Neutrophil (primary cell): ENCODE measurements around the gene KCNJ10.

Experiments
- H3K27ac ChIP-seq: fragments of 200-600 bp; sonication (generic); 2 replicates; pipeline ENCODE4 v1.5.1; 2016; ENCODE audit warnings: mild to moderate bottlenecking, moderate library complexity
- H3K27me3 ChIP-seq: fragments of 200-600 bp; sonication (generic); 2 replicates; pipeline ENCODE4 v1.6.0; 2016; ENCODE audit warnings: mild to moderate bottlenecking
- H3K36me3 ChIP-seq: fragments of 200-600 bp; sonication (generic); 2 replicates; pipeline ENCODE4 v1.5.1; 2017
- H3K4me1 ChIP-seq, 2 experiments: fragments of 200-600 bp in 1 of 2; sonication (generic) in 1 of 2; 1 replicate in 1 of 2; 2 replicates in 1 of 2; pipeline versions ENCODE4 v1.5.1 to v1.6.1; 2013 to 2016; ENCODE audit warnings: low read depth in 1 of 2, low read length in 1 of 2, mild to moderate bottlenecking in 1 of 2, moderate library complexity in 1 of 2; ENCODE audit not compliant: control insufficient read depth in 1 of 2, insufficient read depth in 1 of 2
- H3K4me3 ChIP-seq, 2 experiments: fragments of 200-600 bp in 1 of 2; sonication (generic) in 1 of 2; 1 replicate in 1 of 2; 2 replicates in 1 of 2; pipeline ENCODE4 v1.5.1; 2013 to 2016; ENCODE audit warnings: low read depth in 1 of 2, low read length in 1 of 2, mild to moderate bottlenecking in 1 of 2, moderate library complexity in 1 of 2
- H3K9me3 ChIP-seq: fragments of 200-600 bp; sonication (generic); 2 replicates; pipeline ENCODE4 v1.5.1; 2016
- TF ChIP-seq, protein P1 (sequence below): fragments of 200-600 bp; sonication (generic); IDR thresholded peaks from 2 replicates; pipeline ENCODE4 v1.5.1; 2016; ENCODE audit warnings: antibody characterized with exemption

Gene KCNJ10

DNA sequence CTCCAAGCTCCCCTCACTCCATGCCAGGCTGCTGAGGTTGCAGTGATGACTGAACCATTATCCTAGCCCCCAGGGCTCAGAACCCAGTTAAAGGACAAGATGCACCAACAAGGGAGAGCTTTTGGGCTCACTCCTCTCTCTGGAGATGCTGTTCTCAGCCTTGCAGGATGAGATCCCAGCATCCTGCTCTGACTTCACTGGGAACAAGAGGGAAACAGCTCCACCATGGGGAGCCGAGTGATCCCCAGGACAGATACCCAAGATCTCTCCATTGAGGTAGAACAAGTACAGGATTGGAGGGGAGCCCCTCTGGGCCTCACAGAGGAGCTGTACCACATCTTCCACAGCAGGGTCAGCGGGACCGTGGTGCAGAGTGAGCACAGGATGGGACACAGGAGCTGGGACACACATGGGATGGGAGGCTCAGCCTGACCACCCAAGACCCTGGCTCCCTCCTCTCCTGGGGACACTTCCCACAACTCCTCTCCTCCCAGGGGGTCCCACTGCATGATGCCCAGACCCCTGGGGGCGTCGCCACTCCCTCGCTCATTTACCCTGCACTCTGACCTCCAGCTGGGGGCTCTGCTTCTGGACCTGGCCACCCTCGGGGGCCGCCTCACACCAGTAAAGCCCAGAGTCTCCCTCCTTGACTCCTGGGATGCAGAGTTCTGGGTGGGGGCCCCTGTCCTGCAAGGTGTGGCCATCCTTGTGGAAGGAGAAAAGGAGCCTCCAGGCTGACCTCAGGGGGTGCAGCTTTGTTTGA is 97.3 kb downstream of the KCNJ10 start:
- H3K4me1 ChIP-seq, result no peaks in the 10 kb centered on the region

DNA sequence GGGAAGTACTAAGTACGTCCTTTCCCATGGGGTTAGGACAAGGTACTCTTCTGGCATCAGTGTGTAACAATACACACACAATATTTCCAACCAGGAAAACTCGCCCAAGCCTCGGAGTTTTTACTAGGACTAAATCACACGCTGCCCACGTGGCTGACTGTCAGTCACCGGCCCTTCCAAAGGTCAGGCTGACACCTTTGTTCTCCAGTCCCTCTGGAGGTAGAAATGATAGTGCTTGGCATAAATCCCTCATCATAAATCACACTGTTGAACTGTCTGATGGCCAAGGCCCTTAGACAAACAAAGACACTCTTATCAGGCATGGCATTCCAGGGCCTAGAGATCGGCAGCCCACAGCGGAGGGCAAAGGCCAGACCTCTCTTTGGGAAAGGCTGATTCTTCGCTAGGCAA is 99.0 kb downstream of the KCNJ10 start:
- H3K36me3 ChIP-seq, result no peaks in the 10 kb centered on the region
- TF ChIP-seq, protein P1, sequence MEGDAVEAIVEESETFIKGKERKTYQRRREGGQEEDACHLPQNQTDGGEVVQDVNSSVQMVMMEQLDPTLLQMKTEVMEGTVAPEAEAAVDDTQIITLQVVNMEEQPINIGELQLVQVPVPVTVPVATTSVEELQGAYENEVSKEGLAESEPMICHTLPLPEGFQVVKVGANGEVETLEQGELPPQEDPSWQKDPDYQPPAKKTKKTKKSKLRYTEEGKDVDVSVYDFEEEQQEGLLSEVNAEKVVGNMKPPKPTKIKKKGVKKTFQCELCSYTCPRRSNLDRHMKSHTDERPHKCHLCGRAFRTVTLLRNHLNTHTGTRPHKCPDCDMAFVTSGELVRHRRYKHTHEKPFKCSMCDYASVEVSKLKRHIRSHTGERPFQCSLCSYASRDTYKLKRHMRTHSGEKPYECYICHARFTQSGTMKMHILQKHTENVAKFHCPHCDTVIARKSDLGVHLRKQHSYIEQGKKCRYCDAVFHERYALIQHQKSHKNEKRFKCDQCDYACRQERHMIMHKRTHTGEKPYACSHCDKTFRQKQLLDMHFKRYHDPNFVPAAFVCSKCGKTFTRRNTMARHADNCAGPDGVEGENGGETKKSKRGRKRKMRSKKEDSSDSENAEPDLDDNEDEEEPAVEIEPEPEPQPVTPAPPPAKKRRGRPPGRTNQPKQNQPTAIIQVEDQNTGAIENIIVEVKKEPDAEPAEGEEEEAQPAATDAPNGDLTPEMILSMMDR, result no peak
- H3K4me1 ChIP-seq, result no peaks in the 10 kb centered on the region
- H3K4me3 ChIP-seq, result no peak overlapping the region
- no peak overlapping the region for H3K27ac ChIP-seq
- H3K27me3 ChIP-seq, result peaks cover 35% of the 10 kb centered on the region
- H3K9me3 ChIP-seq, result no peaks in the 10 kb centered on the region

More for the DNA sequence above, 97.3 kb downstream of the KCNJ10 start:
- no peak overlapping the region for H3K4me3 ChIP-seq
- peaks cover 41% of the 10 kb centered on the region for H3K27me3 ChIP-seq
- H3K36me3 ChIP-seq, result no peaks in the 10 kb centered on the region
- TF ChIP-seq, protein P1, result no peak
- no peak overlapping the region for H3K27ac ChIP-seq
- no peaks in the 10 kb centered on the region for H3K9me3 ChIP-seq

DNA sequence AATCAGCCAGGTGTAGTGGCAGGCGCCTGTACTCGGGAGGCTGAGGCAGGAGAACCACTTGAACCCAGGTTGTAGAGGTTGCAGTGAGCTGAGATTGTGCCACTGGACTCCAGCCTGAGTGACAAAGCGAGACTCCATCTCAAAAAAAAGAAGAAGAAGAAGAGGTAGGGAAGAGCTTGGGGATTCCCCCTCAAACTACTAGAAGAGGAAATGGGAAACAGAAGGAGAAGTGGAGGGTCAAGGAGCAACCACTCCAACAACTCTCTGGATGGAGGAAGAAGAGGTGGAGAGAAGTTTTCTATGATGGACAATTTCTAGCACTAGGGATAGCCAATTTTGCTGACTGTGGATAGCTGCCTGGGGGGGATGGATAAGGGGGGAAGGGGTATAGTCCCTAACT is 101.1 kb downstream of the KCNJ10 start:
- Histone ChIP-seq H3K4me3 (no peak overlapping the region), H3K4me1 (no peaks in the 10 kb centered on the region), H3K36me3 (no peaks in the 10 kb centered on the region), H3K27me3 (peaks cover 33% of the 10 kb centered on the region), H3K9me3 (no peaks in the 10 kb centered on the region), H3K27ac (no peak overlapping the region)
- TF ChIP-seq, protein P1, result no peak

DNA sequence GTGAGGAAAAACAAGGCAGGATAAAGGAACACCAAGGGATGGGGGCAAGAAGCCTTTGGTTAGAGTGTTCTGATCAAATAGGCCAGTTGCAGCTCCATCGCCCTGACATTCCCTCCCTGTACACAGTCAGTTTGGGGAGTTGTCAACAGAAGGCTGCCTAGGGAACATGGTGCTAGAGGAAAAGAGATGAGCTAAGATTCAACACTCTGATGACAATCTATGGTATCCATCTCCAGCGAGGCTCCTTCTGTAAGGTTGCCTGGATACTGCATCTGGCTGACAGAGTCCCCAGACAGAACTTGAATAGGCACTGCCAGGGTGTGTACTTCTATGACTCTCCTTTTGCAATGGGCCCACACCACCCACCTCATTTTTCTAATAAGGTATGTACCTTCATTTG is 104.7 kb downstream of the KCNJ10 start:
- Histone ChIP-seq H3K27me3 (peaks cover 27% of the 10 kb centered on the region), H3K36me3 (no peaks in the 10 kb centered on the region), H3K27ac (no peak overlapping the region), H3K4me1 (no peaks in the 10 kb centered on the region), H3K9me3 (no peaks in the 10 kb centered on the region), H3K4me3 (no peak overlapping the region)
- TF ChIP-seq, protein P1, result no peak

DNA sequence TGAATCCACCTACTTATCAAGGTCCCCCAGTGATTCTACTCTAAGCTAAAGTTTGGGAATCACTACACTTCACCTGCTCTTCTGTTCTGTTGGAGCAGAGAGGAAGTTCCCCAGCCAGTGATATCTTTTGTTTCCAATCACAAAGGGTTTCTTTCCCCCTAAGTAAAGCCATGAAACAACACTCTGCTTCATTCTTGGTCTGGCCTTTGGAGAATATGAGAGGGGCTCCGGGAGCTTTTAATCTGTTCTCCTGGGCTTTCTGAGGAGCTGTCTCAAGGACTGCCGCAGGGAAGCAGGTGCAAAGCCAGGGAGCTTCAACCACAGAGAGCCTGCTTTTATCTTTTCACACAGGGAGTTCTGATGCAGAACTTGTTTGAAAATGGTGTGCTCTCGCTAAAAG is 105.8 kb downstream of the KCNJ10 start:
- no peaks in the 10 kb centered on the region for H3K4me1 ChIP-seq
- no peak overlapping the region for H3K4me3 ChIP-seq
- H3K9me3 ChIP-seq, result no peaks in the 10 kb centered on the region
- H3K27ac ChIP-seq, result no peak overlapping the region
- TF ChIP-seq, protein P1, result no peak
- H3K36me3 ChIP-seq, result no peaks in the 10 kb centered on the region
- H3K27me3 ChIP-seq, result peaks cover 27% of the 10 kb centered on the region
